Measurements from ENCODE around the gene NEXN.

The NEXN gene

DNA sequence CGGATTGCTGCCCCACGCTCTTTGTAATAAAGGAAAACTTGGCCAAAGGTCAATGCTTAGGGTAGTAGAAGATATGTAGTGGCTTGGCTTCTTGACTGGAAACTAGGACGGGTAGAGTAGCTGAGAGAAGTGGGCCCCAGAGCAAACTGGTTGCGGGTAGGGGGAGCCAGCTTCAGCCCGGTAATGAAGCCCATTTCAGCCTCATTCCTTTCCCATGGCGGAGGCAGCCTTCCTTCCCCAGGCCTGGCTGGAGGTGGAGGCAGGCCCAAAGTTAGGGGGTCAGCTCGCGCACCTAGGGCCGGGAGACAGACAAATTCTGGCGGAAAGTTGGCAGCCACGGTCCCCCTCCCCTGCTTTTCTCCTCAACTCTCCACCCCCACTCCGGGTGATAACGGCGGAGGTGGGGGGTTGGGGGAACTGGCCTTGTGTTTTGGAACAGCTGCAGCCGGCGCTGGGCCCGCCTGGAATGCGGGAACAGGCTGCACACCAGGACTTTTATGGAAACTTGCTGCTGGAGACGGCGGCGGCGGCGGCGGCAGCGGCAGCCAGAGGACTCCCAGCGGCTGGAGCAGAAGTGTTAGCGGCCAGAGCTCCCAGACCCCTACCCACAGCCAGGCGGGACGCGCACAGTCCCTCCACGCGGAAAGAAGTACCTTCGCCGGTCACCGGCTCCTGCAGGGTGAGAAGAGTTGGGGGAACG lies at the start of gene NEXN:
NEXN (plus strand) TSS at position 544 of the 700 bp plus-strand sequence. CDS start 27,483 bp downstream, outside the sequence.
- ATAC-seq = peak; percentile 82
- TF ChIP-seq ZNF8 (CRISPR knock-in tag; IDR thresholded peaks at IDR 0.05) (no peak), ZNF70 (CRISPR knock-in tag; IDR thresholded peaks at IDR 0.05) (no peak), TSHZ2 (CRISPR knock-in tag; IDR thresholded peaks at IDR 0.05) (no peak), OSR1 (CRISPR knock-in tag; IDR thresholded peaks at IDR 0.05) (no peak), ESRRG (CRISPR knock-in tag; IDR thresholded peaks at IDR 0.05) (no peak), BACH2 (CRISPR knock-in tag; IDR thresholded peaks at IDR 0.05; ENCODE audit: borderline replicate concordance) (no peak), PATZ1 (CRISPR knock-in tag; IDR thresholded peaks at IDR 0.05; ENCODE audit: borderline replicate concordance) (no peak), ZC3H10 (CRISPR knock-in tag; IDR thresholded peaks at IDR 0.05) (no peak), ARNTL (CRISPR knock-in tag; IDR thresholded peaks at IDR 0.05; ENCODE audit: borderline replicate concordance, low read depth) (no peak), ZFP30 (CRISPR knock-in tag; IDR thresholded peaks at IDR 0.05) (no peak), ZFP3 (CRISPR knock-in tag; IDR thresholded peaks at IDR 0.05) (no peak)
- TF ChIP-seq, protein P1, sequence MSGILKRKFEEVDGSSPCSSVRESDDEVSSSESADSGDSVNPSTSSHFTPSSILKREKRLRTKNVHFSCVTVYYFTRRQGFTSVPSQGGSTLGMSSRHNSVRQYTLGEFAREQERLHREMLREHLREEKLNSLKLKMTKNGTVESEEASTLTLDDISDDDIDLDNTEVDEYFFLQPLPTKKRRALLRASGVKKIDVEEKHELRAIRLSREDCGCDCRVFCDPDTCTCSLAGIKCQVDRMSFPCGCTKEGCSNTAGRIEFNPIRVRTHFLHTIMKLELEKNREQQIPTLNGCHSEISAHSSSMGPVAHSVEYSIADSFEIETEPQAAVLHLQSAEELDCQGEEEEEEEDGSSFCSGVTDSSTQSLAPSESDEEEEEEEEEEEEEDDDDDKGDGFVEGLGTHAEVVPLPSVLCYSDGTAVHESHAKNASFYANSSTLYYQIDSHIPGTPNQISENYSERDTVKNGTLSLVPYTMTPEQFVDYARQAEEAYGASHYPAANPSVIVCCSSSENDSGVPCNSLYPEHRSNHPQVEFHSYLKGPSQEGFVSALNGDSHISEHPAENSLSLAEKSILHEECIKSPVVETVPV (CRISPR knock-in tag; IDR thresholded peaks at IDR 0.05) = no peak
- TF ChIP-seq, protein P2, sequence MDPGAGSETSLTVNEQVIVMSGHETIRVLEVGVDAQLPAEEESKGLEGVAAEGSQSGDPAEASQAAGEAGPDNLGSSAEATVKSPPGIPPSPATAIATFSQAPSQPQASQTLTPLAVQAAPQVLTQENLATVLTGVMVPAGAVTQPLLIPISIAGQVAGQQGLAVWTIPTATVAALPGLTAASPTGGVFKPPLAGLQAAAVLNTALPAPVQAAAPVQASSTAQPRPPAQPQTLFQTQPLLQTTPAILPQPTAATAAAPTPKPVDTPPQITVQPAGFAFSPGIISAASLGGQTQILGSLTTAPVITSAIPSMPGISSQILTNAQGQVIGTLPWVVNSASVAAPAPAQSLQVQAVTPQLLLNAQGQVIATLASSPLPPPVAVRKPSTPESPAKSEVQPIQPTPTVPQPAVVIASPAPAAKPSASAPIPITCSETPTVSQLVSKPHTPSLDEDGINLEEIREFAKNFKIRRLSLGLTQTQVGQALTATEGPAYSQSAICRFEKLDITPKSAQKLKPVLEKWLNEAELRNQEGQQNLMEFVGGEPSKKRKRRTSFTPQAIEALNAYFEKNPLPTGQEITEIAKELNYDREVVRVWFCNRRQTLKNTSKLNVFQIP (CRISPR knock-in tag; IDR thresholded peaks at IDR 0.05; ENCODE audit: borderline replicate concordance, low read depth) = no peak
- TF ChIP-seq, protein P3, sequence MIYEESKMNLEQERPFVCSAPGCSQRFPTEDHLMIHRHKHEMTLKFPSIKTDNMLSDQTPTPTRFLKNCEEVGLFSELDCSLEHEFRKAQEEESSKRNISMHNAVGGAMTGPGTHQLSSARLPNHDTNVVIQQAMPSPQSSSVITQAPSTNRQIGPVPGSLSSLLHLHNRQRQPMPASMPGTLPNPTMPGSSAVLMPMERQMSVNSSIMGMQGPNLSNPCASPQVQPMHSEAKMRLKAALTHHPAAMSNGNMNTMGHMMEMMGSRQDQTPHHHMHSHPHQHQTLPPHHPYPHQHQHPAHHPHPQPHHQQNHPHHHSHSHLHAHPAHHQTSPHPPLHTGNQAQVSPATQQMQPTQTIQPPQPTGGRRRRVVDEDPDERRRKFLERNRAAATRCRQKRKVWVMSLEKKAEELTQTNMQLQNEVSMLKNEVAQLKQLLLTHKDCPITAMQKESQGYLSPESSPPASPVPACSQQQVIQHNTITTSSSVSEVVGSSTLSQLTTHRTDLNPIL (CRISPR knock-in tag; IDR thresholded peaks at IDR 0.05; ENCODE audit: low read depth) = no peak

DNA sequence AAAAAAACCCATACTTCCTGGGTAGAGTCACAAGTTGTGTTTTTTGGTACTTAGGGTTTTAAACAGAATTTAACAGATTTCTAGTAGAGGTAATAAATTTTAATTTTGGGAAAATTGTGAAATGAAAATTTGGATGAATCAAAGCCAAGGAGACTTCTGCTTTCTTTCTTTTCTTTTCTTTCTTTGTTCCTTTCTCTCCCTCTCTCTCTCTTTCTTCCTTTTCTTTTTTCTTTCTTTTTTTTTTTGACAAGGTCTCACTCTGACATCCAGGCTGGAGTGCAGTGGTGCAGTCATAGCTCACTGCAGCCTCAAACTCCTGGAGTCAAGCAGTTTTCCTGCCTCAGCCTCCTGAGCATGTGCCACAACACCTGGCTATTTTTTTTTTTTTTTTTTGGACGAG lies 46.9 kb upstream of the NEXN start:
- no peak for ATAC-seq
- TF ChIP-seq SNAI2 (CRISPR knock-in tag; IDR thresholded peaks at IDR 0.05) = no peak
- no peak for TF ChIP-seq PATZ1 (CRISPR knock-in tag; IDR thresholded peaks at IDR 0.05; ENCODE audit: borderline replicate concordance)
- no peak for TF ChIP-seq ISL1 (CRISPR knock-in tag; IDR thresholded peaks at IDR 0.05)
- TF ChIP-seq ZFP3 (CRISPR knock-in tag; IDR thresholded peaks at IDR 0.05) = no peak
- no peak for TF ChIP-seq OSR1 (CRISPR knock-in tag; IDR thresholded peaks at IDR 0.05)
- no peak for TF ChIP-seq GLIS3 (CRISPR knock-in tag; IDR thresholded peaks at IDR 0.05)
- TF ChIP-seq ARNTL (CRISPR knock-in tag; IDR thresholded peaks at IDR 0.05; ENCODE audit: borderline replicate concordance, low read depth) = no peak
- TF ChIP-seq ESRRG (CRISPR knock-in tag; IDR thresholded peaks at IDR 0.05) = no peak
- TF ChIP-seq ZNF565 (CRISPR knock-in tag; conservative IDR thresholded peaks at IDR 0.05; ENCODE audit: low read depth) = no peak
- TF ChIP-seq, protein P1 (CRISPR knock-in tag; IDR thresholded peaks at IDR 0.05) = no peak
- TF ChIP-seq ZFP30 (CRISPR knock-in tag; IDR thresholded peaks at IDR 0.05) = no peak
- TF ChIP-seq TOX (CRISPR knock-in tag; IDR thresholded peaks at IDR 0.05; ENCODE audit: borderline replicate concordance) = no peak
- TF ChIP-seq BACH2 (CRISPR knock-in tag; IDR thresholded peaks at IDR 0.05; ENCODE audit: borderline replicate concordance) = no peak
- TF ChIP-seq PPARA (CRISPR knock-in tag; IDR thresholded peaks at IDR 0.05; ENCODE audit: borderline replicate concordance) = no peak
- no peak for TF ChIP-seq RARB (CRISPR knock-in tag; IDR thresholded peaks at IDR 0.05)
- TF ChIP-seq ZNF8 (CRISPR knock-in tag; IDR thresholded peaks at IDR 0.05) = no peak
- TF ChIP-seq TSHZ2 (CRISPR knock-in tag; IDR thresholded peaks at IDR 0.05) = no peak

Data from SK-N-SH treated with all-trans-retinoic acid at 6 μM for 48 hours (cell line).